ENCODE data around the gene FEZF1.

FEZF1 gene

GRCh38 chr7:122304319-122304975 lies at the start of gene FEZF1:
Gene FEZF1 (minus strand): TSS chr7:122304750. CDS start chr7:122304437, 313 bp downstream.
- no peak for TF ChIP-seq CTCF (conservative IDR thresholded peaks at IDR 0.05; ENCODE audit: control insufficient read depth, insufficient read depth, low read depth, low read length)
- DNase-seq (ENCODE audit: low read depth), result no peak
- peak within 1 kb of the TSS; percentile 1 for H3K4me3 ChIP-seq (ENCODE audit: control insufficient read depth, low read depth, low read length)

GRCh38 chr7:122352454-122352853 lies 47.9 kb upstream of the FEZF1 start:
- DNase-seq (ENCODE audit: low read depth), result no peak
- no peak overlapping the region for H3K4me3 ChIP-seq (ENCODE audit: control insufficient read depth, low read depth, low read length)
- no peak for TF ChIP-seq CTCF (conservative IDR thresholded peaks at IDR 0.05; ENCODE audit: control insufficient read depth, insufficient read depth, low read depth, low read length)

- no peak overlapping the region for H3K4me3 ChIP-seq (ENCODE audit: control insufficient read depth, low read depth, low read length)
- DNase-seq (ENCODE audit: low read depth), result no peak
- no peak for TF ChIP-seq CTCF (conservative IDR thresholded peaks at IDR 0.05; ENCODE audit: control insufficient read depth, insufficient read depth, low read depth, low read length)
Measured at GRCh38 chr7:122350701-122351100, 46.2 kb upstream of the FEZF1 start.

- no peak overlapping the region for H3K4me3 ChIP-seq (ENCODE audit: control insufficient read depth, low read depth, low read length)
- no peak for DNase-seq (ENCODE audit: low read depth)
- no peak for TF ChIP-seq CTCF (conservative IDR thresholded peaks at IDR 0.05; ENCODE audit: control insufficient read depth, insufficient read depth, low read depth, low read length)
Measured at GRCh38 chr7:122344303-122344620, 39.7 kb upstream of the FEZF1 start.

- DNase-seq (ENCODE audit: low read depth), result no peak
- no peak for TF ChIP-seq CTCF (conservative IDR thresholded peaks at IDR 0.05; ENCODE audit: control insufficient read depth, insufficient read depth, low read depth, low read length)
- H3K4me3 ChIP-seq (ENCODE audit: control insufficient read depth, low read depth, low read length), result no peak overlapping the region
Measured at GRCh38 chr7:122343601-122344302, 39.2 kb upstream of the FEZF1 start.

GRCh38 chr7:122340427-122340826 lies 35.9 kb upstream of the FEZF1 start:
- no peak for TF ChIP-seq CTCF (conservative IDR thresholded peaks at IDR 0.05; ENCODE audit: control insufficient read depth, insufficient read depth, low read depth, low read length)
- DNase-seq (ENCODE audit: low read depth), result no peak
- no peak overlapping the region for H3K4me3 ChIP-seq (ENCODE audit: control insufficient read depth, low read depth, low read length)
